Posterior vena cava (tissue), 2 donors: ENCODE measurements around the gene SIAH3. TPM values are rescaled to one million over a fixed set of nuclear protein-coding genes. Genes with fewer than 3 reads are reported as not detected.

Experiments used
- DNase-seq: peaks from one replicate; pipeline ENCODE4 v3.0.0-alpha.2; 2020; ENCODE audit warnings: low spot score
- intact Hi-C, 2 donors: fragments of 100-400 bp; cut with DNase I; formaldehyde crosslinking; loops; one replicate each; pipeline versions ENCODE4 v1.14.1 to v1.14.2; 2022 to 2023
- total RNA-seq, 2 donors: library from RNA; stranded (reverse); fragmentation: NEBNext Ultra II Directional; extraction: Animal tissue kit (Norgen Biotek cat#: 25700); gene quantifications; one replicate each; pipeline ENCODE4 v1.2.1, GENCODE V29; 2021
- donor health status: DM: yes; HTN: yes; CAD: no.
- donor health status: DM: yes; HTN: yes; CAD: no.

Gene SIAH3
- total RNA-seq, 2 donors from 2014 or later, result 0.05 TPM; not detected in 1

GRCh38 chr13:45792827-45793303, 58.7 kb downstream of the SIAH3 start:
- intact Hi-C loops, result no loop called here
- no peak for DNase-seq

GRCh38 chr13:45788011-45788410, 63.5 kb downstream of the SIAH3 start:
- no peak for DNase-seq
- intact Hi-C loops, result no loop called here

- DNase-seq, result no peak
- intact Hi-C loops, result no loop called here
Measured at GRCh38 chr13:45787346-45787745, 64.2 kb downstream of the SIAH3 start.

GRCh38 chr13:45786293-45786920, 65.1 kb downstream of the SIAH3 start:
- intact Hi-C loops, result no loop called here
- no peak for DNase-seq

- DNase-seq, result no peak
- intact Hi-C loops, result no loop called here
Measured at GRCh38 chr13:45784755-45785675, 66.5 kb downstream of the SIAH3 start.

- DNase-seq, result no peak
- intact Hi-C loops, result no loop called here
Measured at GRCh38 chr13:45783346-45784043, 68.1 kb downstream of the SIAH3 start.

- DNase-seq, result no peak
- intact Hi-C loops, result no loop called here
Measured at GRCh38 chr13:45782327-45783045, 69.1 kb downstream of the SIAH3 start.

- intact Hi-C loops, result no loop called here
- DNase-seq, result no peak
Measured at GRCh38 chr13:45781553-45782326, 69.8 kb downstream of the SIAH3 start.

GRCh38 chr13:45779901-45780300, 71.7 kb downstream of the SIAH3 start:
- intact Hi-C loops, result no loop called here
- no peak for DNase-seq

- no peak for DNase-seq
- intact Hi-C loops, result no loop called here
Measured at GRCh38 chr13:45778882-45779281, 72.7 kb downstream of the SIAH3 start.

GRCh38 chr13:45776748-45777147, 74.8 kb downstream of the SIAH3 start:
- no peak for DNase-seq
- intact Hi-C loops, result no loop called here

GRCh38 chr13:45775401-45775963, 76.1 kb downstream of the SIAH3 start:
- intact Hi-C loops, result no loop called here
- no peak for DNase-seq

GRCh38 chr13:45773944-45774343, 77.6 kb downstream of the SIAH3 start:
- DNase-seq, result no peak
- intact Hi-C loops, result no loop called here

- intact Hi-C loops, result no loop called here
- no peak for DNase-seq
Measured at GRCh38 chr13:45773236-45773635, 78.3 kb downstream of the SIAH3 start.

- intact Hi-C loops, result no loop called here
Measured at GRCh38 chr13:45770886-45771285, 80.7 kb downstream of the SIAH3 start.

GRCh38 chr13:45768656-45769479, 82.7 kb downstream of the SIAH3 start:
- intact Hi-C loops, result no loop called here
- no peak for DNase-seq

More at GRCh38 chr13:45770886-45771285, 80.7 kb downstream of the SIAH3 start:
- DNase-seq, result no peak

GRCh38 chr13:45765464-45765863, 86.1 kb downstream of the SIAH3 start:
- intact Hi-C loops, result no loop called here
- no peak for DNase-seq
